Lung microvascular endothelial cell (primary cell): Measurements from ENCODE around the gene ZNF787. TPM values are rescaled to one million over a fixed set of nuclear protein-coding genes. Genes with fewer than 3 reads are reported as not detected.

Experiments
- DNase-seq, 2 donors: peaks; one replicate each; pipeline versions ENCODE4 v3.0.0 to v3.0.0-alpha.2; 2010; ENCODE audit warnings: low read depth in 2 of 2
- total RNA-seq: library from RNA; depleted of rRNA; stranded (reverse); fragments of >200 nt; gene quantifications from 2 replicates; pipeline ENCODE4 v1.2.1, GENCODE V29; 2014

Gene ZNF787
- total RNA-seq, 1 donor from 2014 or later = 31.0 TPM

GRCh38 chr19:56144376-56144775 lies 23.3 kb upstream of the ZNF787 start:
- no peak for DNase-seq

GRCh38 chr19:56142897-56143434 lies 21.9 kb upstream of the ZNF787 start:
- no peak for DNase-seq

- DNase-seq = no peak
These were observed 21.1 kb upstream of the ZNF787 start for GRCh38 chr19:56142087-56142787.

- no peak for DNase-seq
These were observed 20.4 kb upstream of the ZNF787 start for GRCh38 chr19:56141417-56141993.

- DNase-seq = peak; percentile 100
These were observed 19.7 kb upstream of the ZNF787 start, which contains the start of gene ZNF444 for GRCh38 chr19:56140583-56141416. Gene ZNF444, plus strand, starts transcription at chr19:56141287. Its CDS starts 5,625 bp downstream, at chr19:56146912.

- no peak for DNase-seq
These were observed 18.9 kb upstream of the ZNF787 start for GRCh38 chr19:56139847-56140582.

GRCh38 chr19:56138069-56138468 lies 17.0 kb upstream of the ZNF787 start:
- DNase-seq = peak in 1 of 2 donors; percentile 43

- DNase-seq = peak in 1 of 2 donors; percentile 86
These were observed 16.3 kb upstream of the ZNF787 start for GRCh38 chr19:56137405-56137804.

GRCh38 chr19:56136362-56136761 lies 15.3 kb upstream of the ZNF787 start:
- no peak for DNase-seq

GRCh38 chr19:56134654-56134921 lies 13.5 kb upstream of the ZNF787 start:
- no peak for DNase-seq

- DNase-seq = no peak
These were observed 13.0 kb upstream of the ZNF787 start for GRCh38 chr19:56133858-56134653.

GRCh38 chr19:56132316-56132822 lies 11.3 kb upstream of the ZNF787 start:
- DNase-seq = no peak

GRCh38 chr19:56131651-56132050 lies 10.6 kb upstream of the ZNF787 start:
- no peak for DNase-seq

- no peak for DNase-seq
These were observed 8.9 kb upstream of the ZNF787 start for GRCh38 chr19:56130006-56130405.

GRCh38 chr19:56126983-56127780 lies 6.1 kb upstream of the ZNF787 start:
- no peak for DNase-seq

- DNase-seq = no peak
These were observed 4.9 kb upstream of the ZNF787 start for GRCh38 chr19:56125806-56126590.

GRCh38 chr19:56124578-56124977 lies 3.5 kb upstream of the ZNF787 start:
- DNase-seq = no peak

- no peak for DNase-seq
These were observed 2.3 kb upstream of the ZNF787 start for GRCh38 chr19:56123266-56123891.
